Measurements from ENCODE around the gene FBLN7. TPM values are rescaled to one million over a fixed set of nuclear protein-coding genes. Genes with fewer than 3 reads are reported as not detected.

FBLN7 gene
- total and polyA plus RNA-seq, 2 of the 8 experiments (the other 6 are each of a cell fraction or from before 2014, with no cell fraction given), result 0.30 to 0.77 TPM

DNA sequence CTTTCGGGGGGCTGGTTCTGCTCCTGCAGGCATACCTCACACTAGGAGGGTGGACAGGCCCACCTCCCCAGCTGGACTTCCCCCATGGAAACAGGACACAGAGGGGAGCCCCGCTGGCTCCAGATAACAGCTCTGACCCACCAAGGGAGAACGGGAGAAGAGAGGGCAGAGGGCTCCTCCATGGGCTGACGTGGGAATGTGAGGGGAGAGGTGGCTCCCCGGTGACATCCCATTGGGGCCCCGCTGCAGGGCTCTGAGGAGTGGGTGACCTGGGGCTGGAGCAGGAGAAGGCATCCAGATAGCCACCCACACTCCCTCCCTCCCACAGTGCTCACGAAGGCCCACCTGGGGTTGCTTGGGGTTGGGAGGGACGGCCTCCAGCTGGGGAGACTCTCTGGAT lies 45.9 kb downstream of the FBLN7 start:
- Histone ChIP-seq H2BK12ac (ENCODE audit: low read depth, low read length) (no peak overlapping the region), H3K4me3 (ENCODE audit: extremely low read depth in 1 of 4, insufficient read depth in 2 of 4, low read depth in 3 of 4, low read length in 4 of 4) (no peak overlapping the region), H4K8ac (ENCODE audit: extremely low read depth, insufficient read depth, low read length) (no peak overlapping the region), H3K4me2 (ENCODE audit: insufficient read depth in 1 of 2, low read depth in 2 of 2, low read length in 2 of 2) (no peak overlapping the region), H3K56ac (replicated peaks; ENCODE audit: insufficient read length, low read depth, low read length) (no peak overlapping the region), H3K79me1 (ENCODE audit: low read depth, low read length) (no peaks in the 10 kb centered on the region), H4K5ac (ENCODE audit: insufficient read length, low read depth, low read length) (no peak overlapping the region), H3K27ac (ENCODE audit: low read depth, low read length) (no peak overlapping the region), H2BK120ac (replicated peaks; ENCODE audit: low read depth, low read length) (no peak overlapping the region), H3K14ac (ENCODE audit: insufficient read length) (no peak overlapping the region), H2BK5ac (ENCODE audit: low read depth, low read length) (no peak overlapping the region), H3K23me2 (ENCODE audit: low read depth, low read length) (peaks cover 7% of the 10 kb centered on the region; the same call in 1 of the 2 replicates), H2AK5ac (ENCODE audit: low read depth, low read length) (no peak overlapping the region), H3K23ac (ENCODE audit: insufficient read length) (no peak overlapping the region), H3K27me3 (replicated peaks in 1 of 4; ENCODE audit: control insufficient read depth in 3 of 4, extremely low read depth in 1 of 4, insufficient read depth in 3 of 4, low read length in 3 of 4) (peaks cover 2 to 20% (median 14%) of the 10 kb centered on the region in 4 experiments; a peak in 6 of 7 replicates), H2BK20ac (ENCODE audit: low read length) (no peak overlapping the region), H3K18ac (ENCODE audit: extremely low read depth, low read length) (no peak overlapping the region), H3K4ac (replicated peaks; ENCODE audit: insufficient read length, low read depth, low read length) (no peak overlapping the region), H4K91ac (replicated peaks; ENCODE audit: insufficient read length, low read length) (no peak overlapping the region), H3K9ac (replicated peaks in 1 of 4; ENCODE audit: extremely low read depth in 1 of 4, low read depth in 3 of 4, low read length in 3 of 4) (no peak overlapping the region), H3K4me1 (replicated peaks in 1 of 4; ENCODE audit: control insufficient read depth in 3 of 4, insufficient read depth in 4 of 4, low read length in 3 of 4) (peaks cover 0 to 4% (median 3%) of the 10 kb centered on the region in 4 experiments; a peak in 4 of 7 replicates), H3K79me2 (ENCODE audit: control insufficient read depth in 1 of 2, insufficient read depth in 2 of 2, low read length in 2 of 2) (no peaks in the 10 kb centered on the region), H3K36me3 (ENCODE audit: control insufficient read depth in 2 of 4, insufficient read depth in 4 of 4, low read length in 3 of 4) (no peaks in the 10 kb centered on the region), H3K9me3 (ENCODE audit: insufficient read depth in 2 of 2, low read depth in 1 of 2, low read length in 1 of 2) (peaks cover 0 to 9% of the 10 kb centered on the region in 2 experiments; a peak in 1 of 4 replicates), H2AFZ (ENCODE audit: low read length) (no peak overlapping the region), H4K20me1 (replicated peaks in 1 of 2; ENCODE audit: control insufficient read depth in 1 of 2, insufficient read depth in 2 of 2, low read length in 2 of 2) (peaks cover 0 to under 1% of the 10 kb centered on the region in 2 experiments), H2BK15ac (ENCODE audit: low read length) (no peak overlapping the region)
- FAIRE-seq (no peak), DNase-seq (ENCODE audit: low read depth in 1 of 2, low spot score in 2 of 2) (no peak)
- WGBS, 2 experiments (ENCODE audit: extremely low coverage in 1 of 2, insufficient coverage in 1 of 2, insufficient read length in 1 of 2, insufficient replicate concordance in 2 of 2, low coverage in 1 of 2, low lambda C conversion rate in 2 of 2, missing lambda C conversion rate in 1 of 2), result 93% methylated on average over 8 of the region's 8 CpGs; no CpG with 5 or more reads in 1 of the 2 experiments
- CTCF ChIA-PET (ENCODE audit: partially characterized antibody), result interaction anchor here (0.5 to 2.3 kb wide), 2 partner anchors 11 to 57 kb away, joined by 3 to 8 read pairs; no protein-coding TSS in a partner anchor
- POLR2A ChIA-PET (ENCODE audit: partially characterized antibody), result no interaction called here
- TF ChIP-seq ZNF274 (IDR thresholded peaks at IDR 0.05; ENCODE audit: borderline replicate concordance, extremely low read depth, low read length), result no peak
- no peak for TF ChIP-seq KDM1A (IDR thresholded peaks at IDR 0.05; ENCODE audit: borderline replicate concordance, low read length)
- no peak for TF ChIP-seq EGR1 (IDR thresholded peaks at IDR 0.05; ENCODE audit: borderline replicate concordance, low read depth, low read length)
- no peak for TF ChIP-seq TAF7 (optimal IDR thresholded peaks at IDR 0.05; ENCODE audit: borderline replicate concordance, low read depth, low read length)
- no peak for TF ChIP-seq SP2 (IDR thresholded peaks at IDR 0.05; ENCODE audit: low read length)
- no peak for TF ChIP-seq EZH2 (IDR thresholded peaks at IDR 0.05; ENCODE audit: low read depth, low read length, severe bottlenecking)
- TF ChIP-seq POLR2AphosphoS5 (IDR thresholded peaks at IDR 0.05; ENCODE audit: low read depth, low read length), result no peak
- TF ChIP-seq RAD21 (IDR thresholded peaks at IDR 0.05 in 1 of 2, conservative IDR thresholded peaks at IDR 0.05 in 1 of 2; ENCODE audit: low read depth in 2 of 2, low read length in 2 of 2), result no peak
- no peak for TF ChIP-seq CTBP2 (IDR thresholded peaks at IDR 0.05; ENCODE audit: borderline replicate concordance, insufficient read depth, insufficient read length, low read length)
- no peak for TF ChIP-seq HDAC2 (IDR thresholded peaks at IDR 0.05; ENCODE audit: borderline replicate concordance in 1 of 2, low read depth in 2 of 2, low read length in 2 of 2)
- TF ChIP-seq JUND (IDR thresholded peaks at IDR 0.05; ENCODE audit: low read length), result no peak
- no peak for TF ChIP-seq KDM4A (IDR thresholded peaks at IDR 0.05; ENCODE audit: low read depth, low read length, severe bottlenecking)
- no peak for TF ChIP-seq EP300 (IDR thresholded peaks at IDR 0.05; ENCODE audit: borderline replicate concordance in 1 of 2, low read depth in 2 of 2, low read length in 2 of 2)

Data from H1 (cell line).